22Rv1 (cell line): ENCODE results near the gene ADRB1.

Experiments used
- CTCF ChIP-seq: fragments of 450-650 bp; IDR thresholded peaks from 2 replicates; pipeline ENCODE4 v1.5.1; 2017; ENCODE audit warnings: mild to moderate bottlenecking
- ZFX ChIP-seq: fragments of 450-650 bp; IDR thresholded peaks from 2 replicates; pipeline ENCODE4 v1.6.1; 2017; ENCODE audit warnings: antibody characterized with exemption, borderline replicate concordance

GRCh38 chr10:114079421-114079820, 35.8 kb downstream of the ADRB1 start:
- TF ChIP-seq CTCF (no peak), ZFX (no peak)
